Uterus (tissue), 4 donors: Measurements from ENCODE around the gene SLC41A3. TPM values are rescaled to one million over a fixed set of nuclear protein-coding genes. Genes with fewer than 3 reads are reported as not detected.
"Not testable (repeated sequence)": the region's sequence is repeated elsewhere in the genome, so short reads cannot be mapped to it uniquely, and the experiment has no call there.

ENCODE experiments used
- DNase-seq, 2 donors: peaks; one replicate each; pipeline ENCODE4 v3.0.0-alpha.2; 2019 to 2020
- H3K27ac ChIP-seq, 2 donors: fragments of 200-600 bp; sonication (generic); 1 replicate in 1 of 2; 2 replicates in 1 of 2; pipeline ENCODE4 v1.5.1; 2016 to 2018
- H3K27me3 ChIP-seq, 2 donors: fragments of 200-600 bp; sonication (generic); one replicate each; pipeline ENCODE4 v1.5.1; 2018 to 2019; ENCODE audit warnings: control low read depth in 1 of 2
- H3K36me3 ChIP-seq, 2 donors: fragments of 200-600 bp; sonication (generic); one replicate each; pipeline ENCODE4 v1.5.1; 2019; ENCODE audit warnings: control low read depth in 1 of 2
- H3K4me1 ChIP-seq, 2 donors: fragments of 200-600 bp; sonication (generic); one replicate each; pipeline ENCODE4 v1.5.1; 2018 to 2019; ENCODE audit warnings: control low read depth in 1 of 2
- H3K4me3 ChIP-seq, 2 donors: fragments of 200-600 bp; sonication (generic); 1 replicate in 1 of 2; 2 replicates in 1 of 2; pipeline ENCODE4 v1.5.1; 2018 to 2019; ENCODE audit warnings: mild to moderate bottlenecking in 1 of 2
- H3K9me3 ChIP-seq, 2 donors: fragments of 200-600 bp; sonication (generic); one replicate each; pipeline ENCODE4 v1.5.1; 2019; ENCODE audit warnings: control low read depth in 1 of 2
- CTCF ChIP-seq, 4 experiments: fragments of 200-600 bp in 2 of 4; fragments of 450-650 bp in 2 of 4; sonication (generic) in 2 of 4; IDR thresholded peaks; one replicate each; pipeline ENCODE4 v1.5.1; 2016 to 2019; ENCODE audit warnings: antibody characterized with exemption in 4 of 4, mild to moderate bottlenecking in 2 of 4, moderate library complexity in 1 of 4
- POLR2A ChIP-seq, 2 donors: fragments of 450-650 bp; IDR thresholded peaks; one replicate each; pipeline ENCODE4 v1.6.1; 2016; ENCODE audit warnings: antibody characterized with exemption in 2 of 2, mild to moderate bottlenecking in 1 of 2, moderate library complexity in 1 of 2
- intact Hi-C: fragments of 100-400 bp; cut with DNase I; formaldehyde crosslinking; loops from one replicate; pipeline ENCODE4 v1.15.1; 2023; ENCODE audit warnings: low total_unique reads
- total RNA-seq, 4 donors: library from RNA; depleted of rRNA in 3 of 4; stranded (reverse); fragments of >200 nt in 3 of 4; gene quantifications; one replicate each; pipeline versions ENCODE4 v1.1.0 to v1.2.4, GENCODE V29; 2014 to 2023
- donor health status: DM: yes; HTN: yes; CAD: no.

The SLC41A3 gene
- total RNA-seq, 4 donors from 2014 or later, result 65.9 to 94.9 (median 77.4) TPM

- no peak for DNase-seq
- Histone ChIP-seq H3K27ac (no peak overlapping the region), H3K36me3 (no peaks in the 10 kb centered on the region), H3K4me1 (no peaks in the 10 kb centered on the region), H3K4me3 (no peak overlapping the region), H3K27me3 (no peaks in the 10 kb centered on the region), H3K9me3 (no peaks in the 10 kb centered on the region)
- intact Hi-C loops, result no loop called here
- TF ChIP-seq CTCF (IDR thresholded peaks at IDR 0.05), result no peak
- no peak for TF ChIP-seq POLR2A (IDR thresholded peaks at IDR 0.05)
Observed at GRCh38 chr3:126077754-126078153, 6.2 kb downstream of the SLC41A3 start.

- Histone ChIP-seq H3K27ac (no peak overlapping the region), H3K4me1 (no peaks in the 10 kb centered on the region), H3K36me3 (no peaks in the 10 kb centered on the region), H3K9me3 (no peaks in the 10 kb centered on the region), H3K27me3 (no peaks in the 10 kb centered on the region), H3K4me3 (no peak overlapping the region)
- intact Hi-C loops, result no loop called here
- TF ChIP-seq CTCF (IDR thresholded peaks at IDR 0.05) (no peak), POLR2A (IDR thresholded peaks at IDR 0.05) (no peak)
- no peak for DNase-seq
Observed at GRCh38 chr3:126076140-126076539, 7.8 kb downstream of the SLC41A3 start.

GRCh38 chr3:126070146-126070545 lies 13.8 kb downstream of the SLC41A3 start:
- no peak for TF ChIP-seq CTCF (IDR thresholded peaks at IDR 0.05)
- TF ChIP-seq POLR2A (IDR thresholded peaks at IDR 0.05), result no peak
- intact Hi-C loops, result no loop called here
- H3K9me3 ChIP-seq, result no peaks in the 10 kb centered on the region
- no peak for DNase-seq
- H3K36me3 ChIP-seq, result no peaks in the 10 kb centered on the region
- H3K27me3 ChIP-seq, result no peaks in the 10 kb centered on the region
- no peak overlapping the region for H3K4me3 ChIP-seq
- no peak overlapping the region for H3K27ac ChIP-seq
- H3K4me1 ChIP-seq, result no peaks in the 10 kb centered on the region

GRCh38 chr3:126067959-126068358 lies 16.0 kb downstream of the SLC41A3 start:
- intact Hi-C loops, result no loop called here
- no peak for TF ChIP-seq POLR2A (IDR thresholded peaks at IDR 0.05)
- TF ChIP-seq CTCF (IDR thresholded peaks at IDR 0.05), result no peak
- Histone ChIP-seq H3K36me3 (no peaks in the 10 kb centered on the region), H3K27me3 (no peaks in the 10 kb centered on the region), H3K4me3 (no peak overlapping the region), H3K9me3 (no peaks in the 10 kb centered on the region), H3K4me1 (no peaks in the 10 kb centered on the region), H3K27ac (no peak overlapping the region)
- no peak for DNase-seq

- H3K4me1 ChIP-seq, H3K9me3 ChIP-seq, DNase-seq, H3K4me3 ChIP-seq, H3K27me3 ChIP-seq, H3K36me3 ChIP-seq, intact Hi-C loops, H3K27ac ChIP-seq: not testable (repeated sequence)
Observed at GRCh38 chr3:126066676-126067075, 17.2 kb downstream of the SLC41A3 start.

- Histone ChIP-seq H3K4me1 (peaks cover 0 to 5% of the 10 kb centered on the region in 2 donors), H3K36me3 (no peaks in the 10 kb centered on the region), H3K27me3 (no peaks in the 10 kb centered on the region), H3K27ac (no peak overlapping the region), H3K4me3 (no peak overlapping the region), H3K9me3 (no peaks in the 10 kb centered on the region)
- TF ChIP-seq POLR2A (IDR thresholded peaks at IDR 0.05), result no peak
- TF ChIP-seq CTCF (IDR thresholded peaks at IDR 0.05), result no peak
- intact Hi-C loops, result no loop called here
- no peak for DNase-seq
Observed at GRCh38 chr3:126065876-126066275, 18.0 kb downstream of the SLC41A3 start.
